ENCODE results near the gene MTR. TPM values are rescaled to one million over a fixed set of nuclear protein-coding genes. Genes with fewer than 3 reads are reported as not detected.
A peak's percentile ranks its signal among the peaks of the same experiment; 100 is the strongest.

Gene MTR
- 1 to 10 TPM; 2.4 to 3.6 TPM for polyA plus RNA-seq

DNA sequence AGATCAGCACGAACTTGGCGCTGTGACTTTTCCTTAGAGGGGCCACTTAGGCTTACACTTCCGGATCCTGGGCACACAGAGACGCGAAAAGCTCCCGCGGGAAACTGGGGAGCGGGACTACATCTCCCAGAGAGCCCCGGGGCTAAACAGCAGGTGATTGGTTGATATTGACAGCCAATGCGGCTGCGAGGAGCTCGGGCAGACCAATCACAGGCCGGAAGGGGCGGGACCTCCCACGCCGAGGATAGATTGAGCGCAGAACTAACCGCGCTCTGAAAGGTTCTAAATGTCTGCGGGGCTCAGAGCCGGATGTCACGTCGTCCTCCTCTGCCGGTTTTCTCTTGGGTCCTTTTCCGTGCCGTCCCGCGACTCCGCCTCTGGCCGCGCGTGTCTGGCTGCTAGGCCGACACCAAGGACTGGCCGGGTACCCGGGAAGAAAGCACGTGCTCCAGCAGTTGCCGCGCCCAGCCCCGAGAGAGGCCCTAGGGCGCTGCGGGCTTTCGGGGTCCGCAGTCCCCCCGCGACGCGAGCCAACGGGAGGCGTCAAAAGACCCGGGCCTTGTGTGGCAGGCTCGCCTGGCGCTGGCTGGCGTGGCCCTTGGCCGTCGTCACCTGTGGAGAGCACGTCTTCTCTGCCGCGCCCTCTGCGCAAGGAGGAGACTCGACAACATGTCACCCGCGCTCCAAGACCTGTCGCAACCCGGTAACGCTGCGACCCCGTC is at the start of gene MTR:
Gene MTR (plus strand): TSS at position 258 of the 722 bp plus-strand sequence. CDS start 412 bp downstream, at position 670.
- Histone ChIP-seq H3K4me3 (ENCODE audit: low read depth in 1 of 2, low read length in 2 of 2) (peak within 1 kb of the TSS; percentile 90 to 98), H3K36me3 (ENCODE audit: control insufficient read depth in 2 of 2, insufficient read depth in 2 of 2, low read length in 1 of 2) (no peaks in the 10 kb centered on the region), H3K9me3 (ENCODE audit: control insufficient read depth in 2 of 2, insufficient read depth in 1 of 2, low read depth in 1 of 2, low read length in 1 of 2) (no peaks in the 10 kb centered on the region), H3K4me1 (ENCODE audit: control insufficient read depth in 2 of 2, insufficient read depth in 2 of 2, low read length in 1 of 2) (no peaks in the 10 kb centered on the region), H3K27me3 (ENCODE audit: control insufficient read depth in 1 of 2, insufficient read depth in 2 of 2, low read length in 2 of 2) (no peaks in the 10 kb centered on the region), H3K27ac (ENCODE audit: low read depth in 2 of 2, low read length in 1 of 2) (peak within 1 kb of the TSS; percentile 94 to 95)
- 0% methylated on average over 67 of the region's 67 CpGs for WGBS, 2 donors

DNA sequence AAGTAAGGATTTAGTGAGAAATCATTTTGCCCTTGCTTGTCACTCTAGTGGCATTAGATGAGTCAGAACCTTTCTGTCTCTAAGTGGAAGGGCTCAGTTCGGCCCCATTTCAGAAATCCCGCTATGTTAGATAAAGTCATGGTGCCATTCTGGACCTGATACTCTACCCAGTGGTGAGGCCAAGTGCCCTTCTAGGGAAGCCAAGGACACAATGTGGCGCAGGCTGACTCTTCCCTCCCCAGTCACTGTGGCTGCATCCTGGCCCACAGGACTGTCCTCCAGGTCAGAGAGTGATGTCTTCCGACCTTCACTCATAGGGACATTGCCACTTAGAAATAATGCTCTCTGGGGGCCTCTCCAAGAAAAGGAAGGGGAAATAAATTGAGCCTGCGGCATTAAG is 48.3 kb upstream of the MTR start:
- no peaks in the 10 kb centered on the region for H3K27me3 ChIP-seq (ENCODE audit: control insufficient read depth in 1 of 2, insufficient read depth in 2 of 2, low read length in 2 of 2)
- no peak overlapping the region for H3K4me3 ChIP-seq (ENCODE audit: low read depth in 1 of 2, low read length in 2 of 2)
- H3K4me1 ChIP-seq (ENCODE audit: control insufficient read depth in 2 of 2, insufficient read depth in 2 of 2, low read length in 1 of 2) = no peaks in the 10 kb centered on the region
- H3K36me3 ChIP-seq (ENCODE audit: control insufficient read depth in 2 of 2, insufficient read depth in 2 of 2, low read length in 1 of 2) = no peaks in the 10 kb centered on the region
- no peaks in the 10 kb centered on the region for H3K9me3 ChIP-seq (ENCODE audit: control insufficient read depth in 2 of 2, insufficient read depth in 1 of 2, low read depth in 1 of 2, low read length in 1 of 2)
- no peak overlapping the region for H3K27ac ChIP-seq (ENCODE audit: low read depth in 2 of 2, low read length in 1 of 2)
- WGBS, 2 donors = 86 to 94% methylated on average over 5 of the region's 5 CpGs

DNA sequence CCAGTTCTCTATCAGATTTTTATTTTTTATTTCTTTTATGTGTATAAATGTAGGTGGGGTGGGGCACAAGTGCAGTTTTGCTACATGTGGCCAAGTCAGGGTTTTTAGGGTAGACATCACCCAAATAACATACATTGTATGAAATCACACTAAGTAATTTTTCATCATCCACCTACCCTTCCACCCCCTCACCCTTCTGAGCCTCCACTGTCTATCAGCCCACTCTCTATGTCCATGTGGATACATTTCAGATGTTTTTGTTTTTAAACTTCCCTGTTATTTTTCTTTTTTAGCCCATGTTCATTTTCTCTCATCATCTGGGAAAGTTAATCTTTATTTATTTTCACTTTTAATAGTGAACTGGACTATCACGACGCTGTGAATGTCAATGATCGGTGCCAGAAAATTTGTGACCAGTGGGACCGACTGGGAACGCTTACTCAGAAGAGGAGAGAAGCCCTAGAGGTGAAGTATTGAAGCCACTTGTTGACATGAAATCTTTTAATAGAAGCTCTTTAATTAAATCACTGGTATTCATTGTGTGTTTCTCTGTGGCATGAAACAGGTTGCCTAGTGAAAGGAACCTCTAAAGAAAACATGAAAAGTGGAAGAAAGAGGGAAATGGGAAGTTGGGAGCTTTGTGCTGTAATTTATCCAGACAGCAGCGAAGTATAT is 47.6 kb upstream of the MTR start:
- Histone ChIP-seq H3K27me3 (ENCODE audit: control insufficient read depth in 1 of 2, insufficient read depth in 2 of 2, low read length in 2 of 2) (no peaks in the 10 kb centered on the region), H3K36me3 (ENCODE audit: control insufficient read depth in 2 of 2, insufficient read depth in 2 of 2, low read length in 1 of 2) (no peaks in the 10 kb centered on the region), H3K4me3 (ENCODE audit: low read depth in 1 of 2, low read length in 2 of 2) (no peak overlapping the region), H3K4me1 (ENCODE audit: control insufficient read depth in 2 of 2, insufficient read depth in 2 of 2, low read length in 1 of 2) (no peaks in the 10 kb centered on the region), H3K9me3 (ENCODE audit: control insufficient read depth in 2 of 2, insufficient read depth in 1 of 2, low read depth in 1 of 2, low read length in 1 of 2) (no peaks in the 10 kb centered on the region), H3K27ac (ENCODE audit: low read depth in 2 of 2, low read length in 1 of 2) (no peak overlapping the region)
- WGBS, 2 donors = 77 to 81% methylated on average over 6 of the region's 6 CpGs

DNA sequence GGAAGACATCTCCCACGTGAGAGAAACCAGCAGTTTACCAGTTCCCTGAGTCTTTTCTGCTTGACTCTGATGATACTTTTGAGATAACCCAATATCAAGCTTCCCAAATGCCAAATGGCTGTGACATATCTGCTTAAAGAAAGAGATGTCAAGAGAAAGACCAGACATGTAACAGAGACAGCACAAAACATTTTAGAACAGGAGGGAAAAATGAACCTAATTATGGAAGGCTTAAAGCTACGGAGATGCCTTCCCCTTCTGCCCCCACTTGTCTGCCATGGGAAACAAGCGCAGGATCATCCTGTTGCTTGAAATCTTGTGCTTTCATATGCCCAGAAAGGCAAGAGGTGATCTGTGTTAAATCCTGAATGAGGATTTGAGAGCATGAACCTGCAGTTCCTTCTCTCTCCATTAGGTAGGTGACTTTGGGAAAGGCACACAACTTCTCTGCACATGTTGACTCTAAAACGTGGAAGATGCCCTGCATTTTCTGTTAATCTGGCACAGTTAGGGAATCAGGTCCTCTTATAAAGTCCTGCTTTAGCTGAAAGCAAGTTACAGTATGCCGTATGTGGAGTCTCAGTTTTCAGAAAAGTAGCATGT is 46.7 kb upstream of the MTR start:
- H3K4me3 ChIP-seq (ENCODE audit: low read depth in 1 of 2, low read length in 2 of 2) = no peak overlapping the region
- 63 to 72% methylated on average over 5 of the region's 5 CpGs for WGBS, 2 donors
- no peaks in the 10 kb centered on the region for H3K36me3 ChIP-seq (ENCODE audit: control insufficient read depth in 2 of 2, insufficient read depth in 2 of 2, low read length in 1 of 2)
- peaks cover 0 to under 1% of the 10 kb centered on the region in 2 donors for H3K4me1 ChIP-seq (ENCODE audit: control insufficient read depth in 2 of 2, insufficient read depth in 2 of 2, low read length in 1 of 2)
- H3K27ac ChIP-seq (ENCODE audit: low read depth in 2 of 2, low read length in 1 of 2) = no peak overlapping the region
- no peaks in the 10 kb centered on the region for H3K27me3 ChIP-seq (ENCODE audit: control insufficient read depth in 1 of 2, insufficient read depth in 2 of 2, low read length in 2 of 2)
- H3K9me3 ChIP-seq (ENCODE audit: control insufficient read depth in 2 of 2, insufficient read depth in 1 of 2, low read depth in 1 of 2, low read length in 1 of 2) = no peaks in the 10 kb centered on the region

DNA sequence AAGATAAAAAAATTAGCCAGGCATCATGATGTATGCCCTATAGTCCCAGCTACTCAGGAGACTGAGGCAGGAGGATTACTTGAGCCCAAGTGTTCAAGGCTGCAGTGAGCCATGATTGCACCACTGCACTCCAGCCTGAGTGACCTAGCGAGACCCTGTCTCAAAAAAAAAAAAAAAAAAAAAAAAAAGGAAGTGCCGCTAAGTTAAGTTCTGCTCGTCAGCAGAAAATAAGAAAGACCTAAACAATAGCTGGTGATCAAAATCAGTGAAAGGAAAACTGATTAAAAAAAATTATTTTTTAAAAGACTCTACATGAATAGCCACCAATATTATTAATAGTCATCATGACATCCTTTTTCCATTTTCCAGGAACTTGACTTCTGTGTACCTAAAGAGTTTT is 44.2 kb upstream of the MTR start:
- no peak overlapping the region for H3K27ac ChIP-seq (ENCODE audit: low read depth in 2 of 2, low read length in 1 of 2)
- peaks cover 0 to 2% of the 10 kb centered on the region in 2 donors for H3K4me1 ChIP-seq (ENCODE audit: control insufficient read depth in 2 of 2, insufficient read depth in 2 of 2, low read length in 1 of 2)
- no peaks in the 10 kb centered on the region for H3K36me3 ChIP-seq (ENCODE audit: control insufficient read depth in 2 of 2, insufficient read depth in 2 of 2, low read length in 1 of 2)
- WGBS, 2 donors = 77% methylated on average over 3 of the region's 3 CpGs
- H3K9me3 ChIP-seq (ENCODE audit: control insufficient read depth in 2 of 2, insufficient read depth in 1 of 2, low read depth in 1 of 2, low read length in 1 of 2) = no peaks in the 10 kb centered on the region
- H3K27me3 ChIP-seq (ENCODE audit: control insufficient read depth in 1 of 2, insufficient read depth in 2 of 2, low read length in 2 of 2) = no peaks in the 10 kb centered on the region
- H3K4me3 ChIP-seq (ENCODE audit: low read depth in 1 of 2, low read length in 2 of 2) = no peak overlapping the region

DNA sequence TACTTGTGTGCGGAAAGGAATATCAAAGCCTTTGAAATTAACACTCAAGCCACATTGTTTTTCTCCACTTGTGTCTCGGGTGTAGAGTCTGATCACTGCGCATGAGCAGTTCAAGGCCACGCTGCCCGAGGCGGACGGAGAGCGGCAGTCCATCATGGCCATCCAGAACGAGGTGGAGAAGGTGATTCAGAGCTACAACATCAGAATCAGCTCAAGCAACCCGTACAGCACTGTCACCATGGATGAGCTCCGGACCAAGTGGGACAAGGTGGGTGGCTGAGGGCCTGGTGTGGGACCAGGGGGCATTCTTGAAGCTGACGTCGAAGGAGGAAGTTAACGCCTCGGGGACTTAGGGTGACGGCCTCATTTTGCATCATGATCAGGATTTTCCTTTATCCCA is 43.7 kb upstream of the MTR start:
- Histone ChIP-seq H3K4me1 (ENCODE audit: control insufficient read depth in 2 of 2, insufficient read depth in 2 of 2, low read length in 1 of 2) (peaks cover 0 to 2% of the 10 kb centered on the region in 2 donors), H3K9me3 (ENCODE audit: control insufficient read depth in 2 of 2, insufficient read depth in 1 of 2, low read depth in 1 of 2, low read length in 1 of 2) (no peaks in the 10 kb centered on the region), H3K27ac (ENCODE audit: low read depth in 2 of 2, low read length in 1 of 2) (no peak overlapping the region), H3K4me3 (ENCODE audit: low read depth in 1 of 2, low read length in 2 of 2) (no peak overlapping the region), H3K36me3 (ENCODE audit: control insufficient read depth in 2 of 2, insufficient read depth in 2 of 2, low read length in 1 of 2) (no peaks in the 10 kb centered on the region), H3K27me3 (ENCODE audit: control insufficient read depth in 1 of 2, insufficient read depth in 2 of 2, low read length in 2 of 2) (no peaks in the 10 kb centered on the region)
- WGBS, 2 donors = 83 to 85% methylated on average over 16 of the region's 16 CpGs

DNA sequence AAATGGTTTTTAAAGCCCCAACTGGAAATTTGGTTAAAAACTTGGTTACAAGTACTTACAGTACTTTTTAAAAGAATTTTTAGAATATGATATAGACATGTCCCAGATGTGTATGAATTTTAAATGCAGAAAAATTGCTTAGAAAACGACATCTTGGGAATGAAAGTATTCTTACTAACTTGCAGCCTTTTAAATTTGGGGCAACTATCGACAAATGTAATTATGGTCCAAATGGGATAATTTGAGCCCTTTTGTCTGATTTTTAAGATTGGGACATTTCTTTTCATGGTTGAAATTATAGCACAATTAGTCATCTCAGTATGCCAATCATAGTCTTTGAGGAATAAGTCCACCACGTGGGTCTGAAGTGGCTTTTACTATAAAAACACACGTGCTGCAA is 43.2 kb upstream of the MTR start:
- Histone ChIP-seq H3K27me3 (ENCODE audit: control insufficient read depth in 1 of 2, insufficient read depth in 2 of 2, low read length in 2 of 2) (no peaks in the 10 kb centered on the region), H3K4me1 (ENCODE audit: control insufficient read depth in 2 of 2, insufficient read depth in 2 of 2, low read length in 1 of 2) (peaks cover 0 to 2% of the 10 kb centered on the region in 2 donors)
- WGBS, 2 donors = 64 to 72% methylated on average over 4 of the region's 4 CpGs

DNA sequence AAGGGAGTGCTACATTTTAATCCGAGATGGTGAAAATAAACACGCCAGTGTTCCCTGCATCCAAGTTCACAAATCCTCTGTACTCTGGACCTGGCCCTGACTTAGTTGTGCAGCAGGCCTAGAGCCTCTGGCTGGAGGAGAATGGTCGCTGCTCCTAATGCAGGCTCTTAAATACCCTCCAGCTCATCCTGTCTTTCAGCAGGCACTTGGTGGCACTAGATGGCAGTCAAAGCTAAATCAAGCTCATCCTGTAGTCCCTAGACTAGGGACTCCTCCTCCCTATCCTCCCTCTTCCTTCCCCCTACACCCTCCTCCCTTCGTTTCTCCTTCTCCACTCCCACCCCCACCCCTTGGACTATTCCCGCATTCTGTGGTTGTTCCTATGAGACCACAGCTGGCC is 41.6 kb upstream of the MTR start:
- no peak overlapping the region for H3K4me3 ChIP-seq (ENCODE audit: low read depth in 1 of 2, low read length in 2 of 2)
- H3K9me3 ChIP-seq (ENCODE audit: control insufficient read depth in 2 of 2, insufficient read depth in 1 of 2, low read depth in 1 of 2, low read length in 1 of 2) = no peaks in the 10 kb centered on the region
- 58 to 69% methylated on average over 5 of the region's 5 CpGs for WGBS, 2 donors
- H3K27ac ChIP-seq (ENCODE audit: low read depth in 2 of 2, low read length in 1 of 2) = no peak overlapping the region
- H3K36me3 ChIP-seq (ENCODE audit: control insufficient read depth in 2 of 2, insufficient read depth in 2 of 2, low read length in 1 of 2) = no peaks in the 10 kb centered on the region
- H3K4me1 ChIP-seq (ENCODE audit: control insufficient read depth in 2 of 2, insufficient read depth in 2 of 2, low read length in 1 of 2) = peaks cover 0 to 2% of the 10 kb centered on the region in 2 donors
- H3K27me3 ChIP-seq (ENCODE audit: control insufficient read depth in 1 of 2, insufficient read depth in 2 of 2, low read length in 2 of 2) = no peaks in the 10 kb centered on the region

More for the DNA sequence above, 43.2 kb upstream of the MTR start:
- Histone ChIP-seq H3K36me3 (ENCODE audit: control insufficient read depth in 2 of 2, insufficient read depth in 2 of 2, low read length in 1 of 2) (no peaks in the 10 kb centered on the region), H3K27ac (ENCODE audit: low read depth in 2 of 2, low read length in 1 of 2) (no peak overlapping the region), H3K9me3 (ENCODE audit: control insufficient read depth in 2 of 2, insufficient read depth in 1 of 2, low read depth in 1 of 2, low read length in 1 of 2) (no peaks in the 10 kb centered on the region), H3K4me3 (ENCODE audit: low read depth in 1 of 2, low read length in 2 of 2) (no peak overlapping the region)

DNA sequence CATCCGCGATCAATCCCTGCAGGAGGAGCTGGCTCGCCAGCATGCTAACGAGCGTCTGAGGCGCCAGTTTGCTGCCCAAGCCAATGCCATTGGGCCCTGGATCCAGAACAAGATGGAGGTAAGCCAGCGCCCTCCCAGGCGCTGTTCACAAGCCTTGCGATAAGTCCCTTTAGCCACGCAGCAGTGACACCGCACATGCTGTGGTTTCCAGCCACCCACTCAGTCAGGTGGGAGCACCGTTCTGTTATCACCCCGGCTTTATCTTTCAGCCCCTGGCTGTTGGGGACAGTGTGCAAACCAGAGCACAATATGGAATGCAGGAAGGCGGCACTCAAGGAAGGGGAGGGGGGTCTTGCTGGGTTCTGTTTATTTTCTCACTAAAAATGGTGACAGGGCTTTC is 41.1 kb upstream of the MTR start:
- H3K27ac ChIP-seq (ENCODE audit: low read depth in 2 of 2, low read length in 1 of 2) = no peak overlapping the region
- no peak overlapping the region for H3K4me3 ChIP-seq (ENCODE audit: low read depth in 1 of 2, low read length in 2 of 2)
- WGBS, 2 donors = 88 to 90% methylated on average over 14 of the region's 14 CpGs
- H3K36me3 ChIP-seq (ENCODE audit: control insufficient read depth in 2 of 2, insufficient read depth in 2 of 2, low read length in 1 of 2) = no peaks in the 10 kb centered on the region
- H3K9me3 ChIP-seq (ENCODE audit: control insufficient read depth in 2 of 2, insufficient read depth in 1 of 2, low read depth in 1 of 2, low read length in 1 of 2) = no peaks in the 10 kb centered on the region
- H3K4me1 ChIP-seq (ENCODE audit: control insufficient read depth in 2 of 2, insufficient read depth in 2 of 2, low read length in 1 of 2) = peaks cover 0 to 2% of the 10 kb centered on the region in 2 donors
- H3K27me3 ChIP-seq (ENCODE audit: control insufficient read depth in 1 of 2, insufficient read depth in 2 of 2, low read length in 2 of 2) = no peaks in the 10 kb centered on the region

Measured in esophagus (tissue), 2 donors.